ENCODE results near the gene RGPD6.
"Not testable (repeated sequence)": the region's sequence is repeated elsewhere in the genome, so short reads cannot be mapped to it uniquely, and the experiment has no call there.

The RGPD6 gene

GRCh38 chr2:110481200-110481599 lies 95.8 kb downstream of the RGPD6 start:
- not testable (repeated sequence) for DNase-seq (ENCODE audit: low read depth)

DNA sequence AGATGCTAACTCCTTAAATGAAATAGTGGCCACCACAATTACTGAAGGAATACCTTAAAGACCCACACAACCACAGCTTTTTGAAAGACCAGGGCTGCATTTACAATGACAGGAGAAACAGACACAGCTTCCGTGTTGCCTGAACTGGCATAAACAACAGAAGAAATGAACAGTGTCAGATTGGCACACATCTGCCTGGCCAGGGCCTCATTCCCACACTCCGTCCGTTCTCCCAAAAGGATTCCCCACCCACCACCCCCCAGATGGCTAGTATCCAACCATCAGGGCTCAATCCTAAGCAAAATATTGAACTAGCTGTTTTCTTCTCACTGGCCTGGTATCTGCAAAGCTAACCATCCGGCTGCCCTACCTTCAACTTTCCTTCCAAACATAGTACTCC lies 96.9 kb downstream of the RGPD6 start:
- DNase-seq (ENCODE audit: low read depth): not testable (repeated sequence)

GRCh38 chr2:110477370-110477769 lies 99.7 kb downstream of the RGPD6 start:
- DNase-seq (ENCODE audit: low read depth): not testable (repeated sequence)

DNA sequence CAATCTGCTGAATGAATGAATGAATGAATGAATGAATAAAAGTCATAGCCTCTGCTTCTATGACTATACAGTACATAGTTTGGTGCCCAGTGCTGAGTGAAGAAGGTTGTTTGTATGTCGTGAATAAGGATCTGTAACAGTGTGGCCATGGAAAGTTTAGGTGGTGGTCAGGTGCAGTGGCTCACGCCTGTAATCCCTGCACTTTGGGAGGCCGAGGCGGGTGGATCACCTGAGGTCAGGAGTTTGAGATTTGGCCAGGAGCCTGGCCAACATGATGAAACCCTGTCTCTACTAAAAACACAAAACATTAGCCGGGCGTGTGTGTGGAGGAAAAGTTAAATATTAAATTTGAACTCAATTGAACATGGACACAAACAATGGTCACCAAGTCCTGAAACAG lies 100.1 kb downstream of the RGPD6 start:
- DNase-seq (ENCODE audit: low read depth): not testable (repeated sequence)

- DNase-seq (ENCODE audit: low read depth): not testable (repeated sequence)
Measured at GRCh38 chr2:110475627-110476359, 101.2 kb downstream of the RGPD6 start.

DNA sequence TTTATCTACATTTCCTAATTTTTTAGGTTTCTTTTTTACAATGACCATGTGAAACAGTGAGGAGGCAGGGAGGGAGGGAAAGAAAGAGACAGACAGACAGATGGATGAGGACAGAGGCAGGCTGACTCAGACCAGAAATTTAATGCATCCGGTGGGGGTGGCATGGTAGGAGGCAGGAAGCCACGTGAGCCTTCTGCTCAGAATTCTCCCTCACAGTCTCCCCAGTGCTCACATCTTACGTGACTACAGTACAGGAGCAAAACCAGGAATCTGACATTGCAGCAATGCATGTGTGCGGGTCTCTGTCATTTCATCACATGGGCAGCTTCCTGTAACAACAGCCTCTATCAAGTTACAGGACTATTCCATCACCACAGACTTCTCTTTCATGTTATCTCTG lies 102.1 kb downstream of the RGPD6 start:
- DNase-seq (ENCODE audit: low read depth): not testable (repeated sequence)

DNA sequence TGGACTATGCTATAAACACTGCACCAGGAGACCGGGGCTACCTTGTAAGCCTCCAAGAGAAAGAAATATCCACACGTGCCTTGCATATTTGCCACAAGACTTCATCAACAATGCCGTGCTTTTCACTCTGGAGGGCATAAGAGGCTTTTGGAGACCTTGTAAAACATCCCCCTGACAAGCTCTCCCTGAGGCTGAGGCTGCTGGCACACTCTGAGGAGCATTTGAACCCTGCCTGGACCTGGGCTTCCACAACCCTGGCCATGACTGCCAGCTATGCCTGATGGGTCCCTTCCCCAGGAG lies 104.0 kb downstream of the RGPD6 start:
- DNase-seq (ENCODE audit: low read depth): not testable (repeated sequence)

DNA sequence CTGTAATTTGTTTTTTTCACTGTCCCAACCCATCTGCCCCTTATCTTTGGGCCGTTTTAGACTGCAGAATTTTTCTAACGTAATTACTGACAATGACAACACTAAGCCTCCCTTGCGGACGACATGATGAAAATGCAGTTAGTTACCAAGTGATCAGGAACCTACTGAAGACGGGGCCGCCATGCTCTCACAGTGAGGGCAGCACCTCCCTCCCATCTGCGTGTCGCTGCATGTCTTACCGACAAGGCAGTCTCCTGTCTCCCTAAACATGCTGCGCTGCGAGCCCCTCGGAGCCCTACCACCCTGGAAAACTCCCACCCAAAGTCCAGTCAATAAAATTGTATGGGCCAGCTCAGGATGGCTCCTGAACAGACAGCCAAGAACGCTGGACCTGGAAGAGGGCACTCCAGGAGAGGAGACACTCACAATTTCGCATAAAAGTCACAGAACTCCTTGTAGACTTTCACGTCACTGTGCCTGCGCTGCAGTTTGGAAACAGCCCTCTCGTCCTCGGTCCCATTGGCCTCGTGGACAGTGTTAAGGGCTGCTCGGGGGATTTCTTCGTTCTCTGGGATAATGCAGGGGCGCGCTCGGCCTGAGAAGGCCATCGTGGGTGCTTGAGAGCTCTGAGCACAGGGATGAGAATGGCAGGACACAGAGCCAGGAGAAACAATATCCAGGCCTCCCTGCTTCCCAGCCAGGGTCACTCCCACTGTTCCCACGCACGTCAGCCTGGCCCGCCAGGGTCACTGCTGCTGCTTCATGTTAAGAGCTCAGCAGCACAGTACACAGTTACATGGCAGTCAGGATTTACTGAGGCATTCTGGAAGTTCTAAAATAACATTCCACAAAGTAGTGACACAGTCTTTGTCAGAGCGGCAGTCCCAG lies 104.6 kb downstream of the RGPD6 start, which contains the start of gene LIMS4:
Gene LIMS4 (minus strand): TSS at position 646 of the 888 bp plus-strand sequence. CDS start 38 bp downstream, at position 608.
- DNase-seq (ENCODE audit: low read depth): not testable (repeated sequence)

DNA sequence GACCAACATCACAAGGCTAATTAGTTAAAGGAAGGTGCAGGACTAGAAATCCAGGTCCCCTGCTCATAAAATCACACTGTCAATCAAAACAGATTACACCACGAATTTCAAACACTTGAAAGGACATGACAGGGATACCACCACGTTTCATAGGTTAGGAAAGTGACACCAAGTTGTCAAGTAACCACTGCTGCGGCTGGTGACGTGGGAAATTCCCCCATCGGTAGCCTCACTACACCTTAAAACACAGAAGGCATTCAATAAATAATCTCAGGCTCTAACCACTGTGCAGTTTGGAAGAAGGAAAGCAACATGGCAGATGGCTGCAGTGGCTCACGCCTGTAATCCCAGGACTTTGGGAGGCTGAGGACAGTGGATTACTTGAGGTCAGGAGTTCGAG lies 108.1 kb downstream of the RGPD6 start:
- not testable (repeated sequence) for DNase-seq (ENCODE audit: low read depth)

DNA sequence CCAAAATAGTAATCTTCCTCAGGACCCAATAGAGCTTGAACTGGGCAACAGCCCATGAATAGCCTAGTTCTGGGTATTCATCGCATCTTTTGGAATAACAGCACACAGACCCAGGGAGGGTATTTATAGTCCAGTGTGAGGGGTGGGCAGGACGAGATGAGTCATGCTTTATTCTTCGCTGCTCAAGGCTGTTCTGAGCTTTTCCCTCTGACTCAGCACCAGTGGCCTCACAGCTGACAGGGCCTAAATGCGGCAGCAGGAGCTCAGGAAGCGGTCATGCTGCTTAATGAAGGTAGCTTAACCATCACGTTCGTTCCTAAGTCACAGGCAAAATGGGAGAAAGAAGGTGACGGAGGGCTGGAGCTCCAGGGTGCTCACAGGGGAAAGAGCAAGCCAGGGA lies 111.7 kb downstream of the RGPD6 start:
- DNase-seq (ENCODE audit: low read depth): not testable (repeated sequence)

All from activated T-cell treated with anti-CD3 and anti-CD28 coated beads for 24 hours (primary cell).